ENCODE measurements around the gene SPATC1L. TPM values are rescaled to one million over a fixed set of nuclear protein-coding genes. Genes with fewer than 3 reads are reported as not detected.

The SPATC1L gene
- total and polyA plus RNA-seq, 4 donors: 4.8 to 32.3 (median 13.0) TPM

GRCh38 chr21:46190491-46191131 is 6.4 kb upstream of the SPATC1L start:
- Histone ChIP-seq H3K9me3 (ENCODE audit: control insufficient read depth, insufficient read depth, low read length) (no peaks in the 10 kb centered on the region), H3K36me3 (ENCODE audit: control insufficient read depth, insufficient read depth, low read length) (peaks cover 66% of the 10 kb centered on the region), H3K27ac (ENCODE audit: low read depth, low read length) (no peak overlapping the region), H3K27me3 (ENCODE audit: control insufficient read depth, insufficient read depth, low read length) (no peaks in the 10 kb centered on the region), H3K4me1 (ENCODE audit: control insufficient read depth, insufficient read depth, low read length) (peaks cover 7% of the 10 kb centered on the region), H3K4me3 (ENCODE audit: low read depth, low read length) (no peak overlapping the region)
- WGBS (ENCODE audit: insufficient coverage): 86% methylated on average over 15 of the region's 15 CpGs
- DNase-seq (ENCODE audit: low read depth in 4 of 6, low spot score in 6 of 6): no peak

DNA sequence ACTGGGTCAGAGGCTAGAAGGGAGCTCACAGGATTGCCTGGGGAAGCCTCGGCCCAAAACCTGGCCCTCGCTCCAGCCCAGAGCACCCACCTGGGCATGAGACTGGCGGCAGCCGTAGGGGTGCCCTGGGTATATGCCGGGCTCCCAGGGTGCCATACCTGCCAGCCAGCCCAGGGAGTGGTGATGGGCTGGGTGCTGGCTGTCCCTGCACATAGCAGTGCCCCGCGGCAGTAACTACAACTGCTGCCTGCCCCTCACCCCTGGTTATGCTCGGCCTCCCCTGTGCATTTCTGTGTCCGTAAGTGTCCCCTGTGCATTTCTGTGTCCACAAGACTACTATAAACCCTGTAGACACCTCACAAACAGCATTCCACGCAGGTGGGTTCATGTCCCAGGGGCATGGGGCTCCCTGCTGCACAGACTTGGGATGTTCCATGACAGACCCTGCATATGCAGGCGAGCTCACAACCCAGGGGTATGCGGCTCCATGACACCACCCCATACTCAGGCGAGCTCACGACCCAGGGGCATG is 5.8 kb upstream of the SPATC1L start:
- Histone ChIP-seq H3K4me3 (ENCODE audit: low read depth, low read length) (no peak overlapping the region), H3K4me1 (ENCODE audit: control insufficient read depth, insufficient read depth, low read length) (peaks cover 7% of the 10 kb centered on the region), H3K27ac (ENCODE audit: low read depth, low read length) (no peak overlapping the region), H3K27me3 (ENCODE audit: control insufficient read depth, insufficient read depth, low read length) (no peaks in the 10 kb centered on the region), H3K36me3 (ENCODE audit: control insufficient read depth, insufficient read depth, low read length) (peaks cover 60% of the 10 kb centered on the region), H3K9me3 (ENCODE audit: control insufficient read depth, insufficient read depth, low read length) (no peaks in the 10 kb centered on the region)
- DNase-seq (ENCODE audit: low read depth in 4 of 6, low spot score in 6 of 6): no peak
- WGBS (ENCODE audit: insufficient coverage): 93% methylated on average over 13 of the region's 14 CpGs

DNA sequence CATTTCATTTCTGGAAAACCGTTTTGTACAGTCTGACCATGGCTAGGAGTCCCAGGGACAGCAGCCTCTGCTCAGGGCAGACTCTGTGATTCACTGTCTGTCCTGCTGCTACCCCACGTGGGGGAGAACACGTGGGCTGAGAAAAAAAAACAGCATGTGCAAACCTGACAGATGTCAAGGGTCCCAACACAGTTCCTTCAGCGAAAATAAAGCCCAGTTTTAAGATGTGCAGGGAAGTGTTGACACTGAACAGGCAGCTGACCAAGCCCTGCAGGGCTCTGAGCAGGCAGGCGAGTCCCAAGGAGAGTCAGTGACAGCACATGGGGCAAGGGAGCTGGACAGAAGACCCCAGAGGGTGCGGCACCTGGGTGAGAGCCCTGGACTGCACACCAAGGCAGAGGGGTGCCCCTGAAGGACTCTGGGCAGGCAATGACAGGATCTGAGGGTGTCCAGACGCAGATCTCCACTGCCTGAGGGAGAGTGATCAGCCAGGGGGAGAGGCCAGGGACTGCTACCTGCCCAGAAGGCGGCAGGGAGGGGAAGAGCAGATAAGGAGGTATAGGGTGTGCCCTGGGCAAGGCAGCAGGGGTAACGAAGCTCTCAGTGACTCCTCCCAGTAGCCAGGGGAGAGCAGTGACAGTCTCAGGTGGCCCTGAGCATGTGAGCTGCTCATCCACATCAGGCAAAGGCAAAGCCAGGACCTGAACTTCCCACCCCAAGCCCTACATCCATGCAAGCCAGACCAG is 5.1 kb upstream of the SPATC1L start:
- no peaks in the 10 kb centered on the region for H3K27me3 ChIP-seq (ENCODE audit: control insufficient read depth, insufficient read depth, low read length)
- no peaks in the 10 kb centered on the region for H3K9me3 ChIP-seq (ENCODE audit: control insufficient read depth, insufficient read depth, low read length)
- no peak overlapping the region for H3K4me3 ChIP-seq (ENCODE audit: low read depth, low read length)
- peak in 1 of 6 donors; percentile 21 for DNase-seq (ENCODE audit: low read depth in 4 of 6, low spot score in 6 of 6)
- H3K27ac ChIP-seq (ENCODE audit: low read depth, low read length): no peak overlapping the region
- H3K4me1 ChIP-seq (ENCODE audit: control insufficient read depth, insufficient read depth, low read length): peaks cover 11% of the 10 kb centered on the region
- WGBS (ENCODE audit: insufficient coverage): 64% methylated on average over 9 of the region's 9 CpGs
- peaks cover 53% of the 10 kb centered on the region for H3K36me3 ChIP-seq (ENCODE audit: control insufficient read depth, insufficient read depth, low read length)

DNA sequence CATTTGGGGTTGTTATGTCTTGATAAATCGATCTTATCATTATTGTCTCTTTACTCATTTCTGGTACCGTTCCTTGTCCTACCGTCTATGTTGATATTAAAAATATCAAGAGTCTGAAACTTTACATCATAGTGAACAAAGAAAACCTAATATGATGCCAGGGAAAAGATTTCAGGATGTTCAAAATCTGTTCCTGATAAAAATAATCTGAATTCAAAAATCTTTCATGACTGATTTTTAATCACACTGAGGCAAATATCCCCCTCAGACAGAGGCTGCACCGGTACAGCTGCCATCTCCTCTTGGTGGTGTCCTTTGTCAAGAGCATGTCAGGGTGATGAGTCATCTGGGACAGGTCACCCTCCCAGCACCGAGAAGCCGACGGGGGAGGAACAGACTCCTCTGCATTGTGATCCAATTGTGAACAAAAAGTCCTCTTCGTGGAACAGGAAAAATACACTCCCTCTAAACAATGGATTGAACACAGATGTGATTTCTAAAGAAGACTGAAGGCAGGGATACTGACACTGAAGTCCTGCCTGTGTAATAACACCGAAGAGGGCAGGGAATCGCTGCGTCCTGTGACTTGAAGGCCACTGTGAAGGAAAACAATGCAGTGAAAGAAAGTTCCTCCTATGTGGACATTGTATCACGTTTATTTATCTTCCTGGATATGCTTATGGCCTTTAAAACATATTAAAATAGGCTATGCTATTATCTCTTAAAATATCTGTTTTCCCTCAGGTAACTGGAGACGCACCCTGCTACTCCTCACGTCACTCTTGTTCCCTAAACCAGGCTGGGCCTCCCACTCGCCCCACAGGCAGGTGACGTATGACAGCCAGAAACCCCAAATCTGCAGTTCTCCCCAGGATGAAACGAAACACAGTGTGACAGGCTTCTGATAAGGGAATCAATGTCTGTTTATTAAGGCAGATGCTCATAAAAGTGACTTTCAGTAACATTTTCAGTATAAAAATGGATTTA is 4.3 kb upstream of the SPATC1L start:
- H3K4me1 ChIP-seq (ENCODE audit: control insufficient read depth, insufficient read depth, low read length): peaks cover 15% of the 10 kb centered on the region
- 55% methylated on average over 6 of the region's 17 CpGs for WGBS (ENCODE audit: insufficient coverage)
- no peak overlapping the region for H3K27ac ChIP-seq (ENCODE audit: low read depth, low read length)
- H3K9me3 ChIP-seq (ENCODE audit: control insufficient read depth, insufficient read depth, low read length): no peaks in the 10 kb centered on the region
- H3K4me3 ChIP-seq (ENCODE audit: low read depth, low read length): no peak overlapping the region
- peaks cover 45% of the 10 kb centered on the region for H3K36me3 ChIP-seq (ENCODE audit: control insufficient read depth, insufficient read depth, low read length)
- peak in 2 of 6 donors; percentile 7 to 24 for DNase-seq (ENCODE audit: low read depth in 4 of 6, low spot score in 6 of 6)
- H3K27me3 ChIP-seq (ENCODE audit: control insufficient read depth, insufficient read depth, low read length): no peaks in the 10 kb centered on the region

DNA sequence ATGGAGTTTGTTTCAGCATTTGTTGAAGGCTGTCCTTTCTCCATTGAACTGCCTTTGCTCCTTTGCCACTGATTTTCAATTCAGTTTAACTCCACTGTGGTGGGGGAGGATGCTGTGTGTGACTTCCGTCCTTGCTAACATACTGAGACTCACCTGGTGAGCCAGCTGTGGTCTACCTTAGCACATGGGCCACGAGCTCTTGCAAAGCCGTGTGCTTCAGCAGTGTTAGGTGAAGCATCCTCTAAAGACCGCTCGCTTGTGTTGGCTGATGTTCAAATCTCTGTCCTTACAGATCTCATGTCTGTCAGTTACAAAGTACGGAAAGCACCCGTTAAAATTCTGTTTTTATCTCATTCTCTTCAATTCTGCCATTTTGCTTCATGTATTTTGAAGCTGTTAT is 3.6 kb upstream of the SPATC1L start:
- Histone ChIP-seq H3K27me3 (ENCODE audit: control insufficient read depth, insufficient read depth, low read length) (no peaks in the 10 kb centered on the region), H3K4me1 (ENCODE audit: control insufficient read depth, insufficient read depth, low read length) (peaks cover 22% of the 10 kb centered on the region), H3K9me3 (ENCODE audit: control insufficient read depth, insufficient read depth, low read length) (no peaks in the 10 kb centered on the region), H3K36me3 (ENCODE audit: control insufficient read depth, insufficient read depth, low read length) (peaks cover 47% of the 10 kb centered on the region), H3K4me3 (ENCODE audit: low read depth, low read length) (no peak overlapping the region), H3K27ac (ENCODE audit: low read depth, low read length) (no peak overlapping the region)
- no peak for DNase-seq (ENCODE audit: low read depth in 4 of 6, low spot score in 6 of 6)
- 85% methylated on average over 4 of the region's 7 CpGs for WGBS (ENCODE audit: insufficient coverage)

DNA sequence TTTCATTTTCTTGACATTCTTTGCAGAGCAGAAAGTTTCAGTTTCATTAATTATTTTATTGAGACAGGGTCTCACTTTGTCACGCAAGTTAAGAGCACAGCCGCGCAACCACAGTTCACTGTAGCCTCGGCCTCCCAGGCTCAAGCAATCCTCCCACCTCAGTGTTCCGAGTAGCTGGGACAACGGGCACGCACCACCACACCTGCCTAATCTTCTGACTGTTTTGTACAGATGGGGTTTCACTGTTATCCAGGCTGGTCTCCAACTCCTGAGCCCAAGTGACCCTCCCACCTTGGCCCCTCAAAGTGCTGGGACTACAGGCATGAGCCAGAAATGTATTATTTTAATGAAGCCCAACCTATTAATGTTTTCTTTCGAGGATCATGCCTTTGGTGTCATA is 3.0 kb upstream of the SPATC1L start:
- H3K9me3 ChIP-seq (ENCODE audit: control insufficient read depth, insufficient read depth, low read length): no peaks in the 10 kb centered on the region
- no peak overlapping the region for H3K27ac ChIP-seq (ENCODE audit: low read depth, low read length)
- H3K4me1 ChIP-seq (ENCODE audit: control insufficient read depth, insufficient read depth, low read length): peaks cover 23% of the 10 kb centered on the region
- no peaks in the 10 kb centered on the region for H3K27me3 ChIP-seq (ENCODE audit: control insufficient read depth, insufficient read depth, low read length)
- peaks cover 49% of the 10 kb centered on the region for H3K36me3 ChIP-seq (ENCODE audit: control insufficient read depth, insufficient read depth, low read length)
- 100% methylated on average over 3 of the region's 8 CpGs for WGBS (ENCODE audit: insufficient coverage)
- H3K4me3 ChIP-seq (ENCODE audit: low read depth, low read length): no peak overlapping the region
- no peak for DNase-seq (ENCODE audit: low read depth in 4 of 6, low spot score in 6 of 6)

DNA sequence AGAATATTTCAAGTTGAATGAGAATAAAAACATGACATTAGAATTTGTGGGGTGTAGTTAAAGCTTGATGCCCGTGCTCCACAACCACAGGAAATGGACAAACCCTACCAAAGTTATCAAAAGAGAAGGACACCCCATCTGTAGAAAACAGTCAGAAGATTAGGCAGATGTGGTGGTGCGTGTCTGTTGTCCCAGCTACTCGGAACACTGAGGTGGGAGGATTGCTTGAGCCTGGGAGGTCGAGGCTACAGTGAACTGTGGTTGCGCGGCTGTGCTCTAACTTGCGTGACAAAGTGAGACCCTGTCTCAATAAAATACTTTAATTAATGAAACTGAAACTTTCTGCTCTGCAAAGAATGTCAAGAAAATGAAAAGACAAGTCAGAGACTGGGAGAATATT is 1.5 kb upstream of the SPATC1L start:
- H3K36me3 ChIP-seq (ENCODE audit: control insufficient read depth, insufficient read depth, low read length): peaks cover 47% of the 10 kb centered on the region
- peaks cover 23% of the 10 kb centered on the region for H3K4me1 ChIP-seq (ENCODE audit: control insufficient read depth, insufficient read depth, low read length)
- no CpG with 5 or more reads among the region's 7 CpGs for WGBS (ENCODE audit: insufficient coverage)
- DNase-seq (ENCODE audit: low read depth in 4 of 6, low spot score in 6 of 6): no peak
- no peak overlapping the region for H3K27ac ChIP-seq (ENCODE audit: low read depth, low read length)
- no peaks in the 10 kb centered on the region for H3K27me3 ChIP-seq (ENCODE audit: control insufficient read depth, insufficient read depth, low read length)
- H3K9me3 ChIP-seq (ENCODE audit: control insufficient read depth, insufficient read depth, low read length): no peaks in the 10 kb centered on the region
- H3K4me3 ChIP-seq (ENCODE audit: low read depth, low read length): no peak overlapping the region

- WGBS (ENCODE audit: insufficient coverage): 2% methylated on average over 14 of the region's 30 CpGs
- H3K27ac ChIP-seq (ENCODE audit: low read depth, low read length): peak overlapping the region; percentile 67
- H3K36me3 ChIP-seq (ENCODE audit: control insufficient read depth, insufficient read depth, low read length): peaks cover 45% of the 10 kb centered on the region
- H3K4me1 ChIP-seq (ENCODE audit: control insufficient read depth, insufficient read depth, low read length): peaks cover 22% of the 10 kb centered on the region
- no peaks in the 10 kb centered on the region for H3K27me3 ChIP-seq (ENCODE audit: control insufficient read depth, insufficient read depth, low read length)
- DNase-seq (ENCODE audit: low read depth in 4 of 6, low spot score in 6 of 6): peak; percentile 54 to 97 (median 80)
- peak overlapping the region; percentile 45 for H3K4me3 ChIP-seq (ENCODE audit: low read depth, low read length)
- no peaks in the 10 kb centered on the region for H3K9me3 ChIP-seq (ENCODE audit: control insufficient read depth, insufficient read depth, low read length)
Measured at GRCh38 chr21:46184625-46185555, 631 bp upstream of the SPATC1L start.
